GM23338 (cell line): ENCODE data around the gene CPO. TPM values are rescaled to one million over a fixed set of nuclear protein-coding genes. Genes with fewer than 3 reads are reported as not detected.

Source experiments
- ATAC-seq: fragments of 200-7000 bp; cut with Tn5 transposase; 3 replicates; pipeline ENCODE4 v1.9.1; 2020
- DNase-seq: peaks from one replicate; pipeline ENCODE4 v3.0.0-alpha.2; 2015; ENCODE audit warnings: low spot score
- H2AFZ ChIP-seq: fragments of 200-600 bp; sonication (generic); 2 replicates; pipeline ENCODE4 v1.8.0; 2016; ENCODE audit warnings: antibody characterized with exemption, mild to moderate bottlenecking, moderate library complexity
- H3F3A ChIP-seq: fragments of 200-600 bp; sonication (generic); replicated peaks from 2 replicates; pipeline ENCODE4 v1.8.0; 2017; ENCODE audit warnings: antibody characterized with exemption, mixed run types, low read depth
- H3K27ac ChIP-seq: fragments of 200-600 bp; sonication (generic); 2 replicates; pipeline ENCODE4 v1.6.1; 2016; ENCODE audit warnings: low read depth
- H3K27me3 ChIP-seq: fragments of 200-600 bp; sonication (generic); 2 replicates; pipeline ENCODE4 v1.8.0; 2016; ENCODE audit warnings: mild to moderate bottlenecking, mixed run types, moderate library complexity; ENCODE audit not compliant: insufficient read depth
- H3K36me3 ChIP-seq: fragments of 200-600 bp; sonication (generic); 2 replicates; pipeline ENCODE4 v1.8.0; 2016; ENCODE audit warnings: mild to moderate bottlenecking; ENCODE audit not compliant: insufficient read depth
- H3K4me1 ChIP-seq: fragments of 200-600 bp; sonication (generic); 2 replicates; pipeline ENCODE4 v1.8.0; 2016; ENCODE audit warnings: mild to moderate bottlenecking, moderate library complexity; ENCODE audit not compliant: insufficient read depth
- H3K4me2 ChIP-seq: fragments of 200-600 bp; sonication (generic); 2 replicates; pipeline ENCODE4 v1.7.1; 2017; ENCODE audit warnings: mixed run types
- H3K4me3 ChIP-seq: fragments of 200-600 bp; sonication (generic); 2 replicates; pipeline ENCODE4 v1.6.1; 2016; ENCODE audit warnings: mixed run types
- H3K79me2 ChIP-seq: fragments of 200-600 bp; sonication (generic); replicated peaks from 2 replicates; pipeline ENCODE4 v1.8.0; 2017; ENCODE audit warnings: mild to moderate bottlenecking; ENCODE audit not compliant: insufficient read depth
- H3K9me2 ChIP-seq: fragments of 200-600 bp; sonication (generic); 2 replicates; pipeline ENCODE4 v1.8.0; 2017; ENCODE audit not compliant: insufficient read depth
- H4K20me1 ChIP-seq: fragments of 200-600 bp; sonication (generic); replicated peaks from 2 replicates; pipeline ENCODE4 v1.8.0; 2017; ENCODE audit warnings: mild to moderate bottlenecking; ENCODE audit not compliant: insufficient read depth
- H3K27ac Mint-ChIP-seq: 2 replicates; pipeline ENCODE4 v1.8.0; 2020; ENCODE audit warnings: inconsistent platforms, mild to moderate bottlenecking, moderate library complexity, mixed read lengths
- H3K27me3 Mint-ChIP-seq: 3 replicates; pipeline ENCODE4 v1.8.0; 2022; ENCODE audit warnings: low read depth, mild to moderate bottlenecking, moderate library complexity, mixed read lengths, inconsistent platforms; ENCODE audit not compliant: insufficient read depth, poor library complexity
- H3K36me3 Mint-ChIP-seq: 3 replicates; pipeline ENCODE4 v1.8.0; 2021; ENCODE audit warnings: low read depth, mild to moderate bottlenecking, inconsistent platforms, moderate library complexity, mixed read lengths
- H3K4me1 Mint-ChIP-seq: 3 replicates; pipeline ENCODE4 v1.8.0; 2020; ENCODE audit warnings: mild to moderate bottlenecking, inconsistent platforms, mixed read lengths
- H3K4me3 Mint-ChIP-seq: 3 replicates; pipeline ENCODE4 v1.8.0; 2021; ENCODE audit warnings: moderate library complexity, mild to moderate bottlenecking, inconsistent platforms, mixed read lengths
- H3K9me3 Mint-ChIP-seq: 3 replicates; pipeline ENCODE4 v1.8.0; 2020; ENCODE audit warnings: moderate library complexity, mild to moderate bottlenecking, inconsistent platforms, mixed read lengths
- CREB1 ChIP-seq: fragments of 250-450 bp; sonication (Bioruptor Pico); IDR thresholded peaks from 2 replicates; pipeline ENCODE4 v1.5.0; 2020; ENCODE audit warnings: low read depth, mild to moderate bottlenecking, moderate library complexity
- EZH2 ChIP-seq: fragments of 200-600 bp; sonication (generic); IDR thresholded peaks from one replicate; pipeline ENCODE4 v1.8.0; 2017; ENCODE audit warnings: antibody characterized with exemption, mild to moderate bottlenecking, low read depth; ENCODE audit not compliant: unreplicated experiment
- EZH2phosphoT487 ChIP-seq: fragments of 200-600 bp; sonication (generic); IDR thresholded peaks from one replicate; pipeline ENCODE4 v1.8.1; 2018; ENCODE audit warnings: antibody characterized with exemption; ENCODE audit not compliant: unreplicated experiment
- NANOG ChIP-seq: IDR thresholded peaks from 2 replicates; pipeline ENCODE4 v1.6.1; 2016; ENCODE audit warnings: antibody characterized with exemption, borderline replicate concordance
- REST ChIP-seq: IDR thresholded peaks from one replicate; pipeline ENCODE4 v1.6.1; 2018; ENCODE audit warnings: antibody characterized with exemption; ENCODE audit not compliant: unreplicated experiment
- ZNF114 ChIP-seq: fragments of 250-450 bp; sonication (Bioruptor Pico); IDR thresholded peaks from 2 replicates; pipeline ENCODE4 v1.5.0; 2020; ENCODE audit warnings: mild to moderate bottlenecking, moderate library complexity
- ZNF331 ChIP-seq: fragments of 250-450 bp; sonication (Bioruptor Pico); IDR thresholded peaks from 2 replicates; pipeline ENCODE4 v1.5.0; 2020; ENCODE audit warnings: low read depth, mild to moderate bottlenecking, moderate library complexity
- polyA plus RNA-seq: library from polyadenylated mRNA; unstranded; fragments of >200 nt; fragmentation: Nextera tagmentation; extraction: Ambion mirVana; gene quantifications from 2 replicates; pipeline ENCODE4 v1.2.1, GENCODE V29; 2016
- total RNA-seq: library from RNA; depleted of rRNA; stranded (reverse); fragments of >200 nt; shearing (Covaris generic); gene quantifications from 2 replicates; pipeline ENCODE4 v1.2.3, GENCODE V29; 2014
- TF ChIP-seq, protein P1 (sequence below): fragments of 250-450 bp; sonication (Bioruptor Pico); IDR thresholded peaks from 2 replicates; pipeline ENCODE4 v1.5.0; 2020; ENCODE audit warnings: mild to moderate bottlenecking, moderate library complexity
- TF ChIP-seq, protein P2 (sequence below), 2 experiments: fragments of 200-600 bp in 1 of 2; sonication (generic) in 1 of 2; conservative IDR thresholded peaks; 2 replicates each; pipeline versions ENCODE4 v1.5.1 to v1.6.1; 2016 to 2017; ENCODE audit warnings: antibody characterized with exemption in 2 of 2, low read depth in 2 of 2, mild to moderate bottlenecking in 2 of 2, moderate library complexity in 1 of 2
- TF ChIP-seq, protein P3 (sequence below): IDR thresholded peaks from 2 replicates; pipeline ENCODE4 v1.6.1; 2016; ENCODE audit warnings: antibody characterized with exemption

Gene CPO
- total and polyA plus RNA-seq, 2 experiments from 2014 or later = 0.91 to 0.94 TPM

GRCh38 chr2:206979365-206979764, 40.0 kb downstream of the CPO start (continued):
- TF ChIP-seq, protein P1, sequence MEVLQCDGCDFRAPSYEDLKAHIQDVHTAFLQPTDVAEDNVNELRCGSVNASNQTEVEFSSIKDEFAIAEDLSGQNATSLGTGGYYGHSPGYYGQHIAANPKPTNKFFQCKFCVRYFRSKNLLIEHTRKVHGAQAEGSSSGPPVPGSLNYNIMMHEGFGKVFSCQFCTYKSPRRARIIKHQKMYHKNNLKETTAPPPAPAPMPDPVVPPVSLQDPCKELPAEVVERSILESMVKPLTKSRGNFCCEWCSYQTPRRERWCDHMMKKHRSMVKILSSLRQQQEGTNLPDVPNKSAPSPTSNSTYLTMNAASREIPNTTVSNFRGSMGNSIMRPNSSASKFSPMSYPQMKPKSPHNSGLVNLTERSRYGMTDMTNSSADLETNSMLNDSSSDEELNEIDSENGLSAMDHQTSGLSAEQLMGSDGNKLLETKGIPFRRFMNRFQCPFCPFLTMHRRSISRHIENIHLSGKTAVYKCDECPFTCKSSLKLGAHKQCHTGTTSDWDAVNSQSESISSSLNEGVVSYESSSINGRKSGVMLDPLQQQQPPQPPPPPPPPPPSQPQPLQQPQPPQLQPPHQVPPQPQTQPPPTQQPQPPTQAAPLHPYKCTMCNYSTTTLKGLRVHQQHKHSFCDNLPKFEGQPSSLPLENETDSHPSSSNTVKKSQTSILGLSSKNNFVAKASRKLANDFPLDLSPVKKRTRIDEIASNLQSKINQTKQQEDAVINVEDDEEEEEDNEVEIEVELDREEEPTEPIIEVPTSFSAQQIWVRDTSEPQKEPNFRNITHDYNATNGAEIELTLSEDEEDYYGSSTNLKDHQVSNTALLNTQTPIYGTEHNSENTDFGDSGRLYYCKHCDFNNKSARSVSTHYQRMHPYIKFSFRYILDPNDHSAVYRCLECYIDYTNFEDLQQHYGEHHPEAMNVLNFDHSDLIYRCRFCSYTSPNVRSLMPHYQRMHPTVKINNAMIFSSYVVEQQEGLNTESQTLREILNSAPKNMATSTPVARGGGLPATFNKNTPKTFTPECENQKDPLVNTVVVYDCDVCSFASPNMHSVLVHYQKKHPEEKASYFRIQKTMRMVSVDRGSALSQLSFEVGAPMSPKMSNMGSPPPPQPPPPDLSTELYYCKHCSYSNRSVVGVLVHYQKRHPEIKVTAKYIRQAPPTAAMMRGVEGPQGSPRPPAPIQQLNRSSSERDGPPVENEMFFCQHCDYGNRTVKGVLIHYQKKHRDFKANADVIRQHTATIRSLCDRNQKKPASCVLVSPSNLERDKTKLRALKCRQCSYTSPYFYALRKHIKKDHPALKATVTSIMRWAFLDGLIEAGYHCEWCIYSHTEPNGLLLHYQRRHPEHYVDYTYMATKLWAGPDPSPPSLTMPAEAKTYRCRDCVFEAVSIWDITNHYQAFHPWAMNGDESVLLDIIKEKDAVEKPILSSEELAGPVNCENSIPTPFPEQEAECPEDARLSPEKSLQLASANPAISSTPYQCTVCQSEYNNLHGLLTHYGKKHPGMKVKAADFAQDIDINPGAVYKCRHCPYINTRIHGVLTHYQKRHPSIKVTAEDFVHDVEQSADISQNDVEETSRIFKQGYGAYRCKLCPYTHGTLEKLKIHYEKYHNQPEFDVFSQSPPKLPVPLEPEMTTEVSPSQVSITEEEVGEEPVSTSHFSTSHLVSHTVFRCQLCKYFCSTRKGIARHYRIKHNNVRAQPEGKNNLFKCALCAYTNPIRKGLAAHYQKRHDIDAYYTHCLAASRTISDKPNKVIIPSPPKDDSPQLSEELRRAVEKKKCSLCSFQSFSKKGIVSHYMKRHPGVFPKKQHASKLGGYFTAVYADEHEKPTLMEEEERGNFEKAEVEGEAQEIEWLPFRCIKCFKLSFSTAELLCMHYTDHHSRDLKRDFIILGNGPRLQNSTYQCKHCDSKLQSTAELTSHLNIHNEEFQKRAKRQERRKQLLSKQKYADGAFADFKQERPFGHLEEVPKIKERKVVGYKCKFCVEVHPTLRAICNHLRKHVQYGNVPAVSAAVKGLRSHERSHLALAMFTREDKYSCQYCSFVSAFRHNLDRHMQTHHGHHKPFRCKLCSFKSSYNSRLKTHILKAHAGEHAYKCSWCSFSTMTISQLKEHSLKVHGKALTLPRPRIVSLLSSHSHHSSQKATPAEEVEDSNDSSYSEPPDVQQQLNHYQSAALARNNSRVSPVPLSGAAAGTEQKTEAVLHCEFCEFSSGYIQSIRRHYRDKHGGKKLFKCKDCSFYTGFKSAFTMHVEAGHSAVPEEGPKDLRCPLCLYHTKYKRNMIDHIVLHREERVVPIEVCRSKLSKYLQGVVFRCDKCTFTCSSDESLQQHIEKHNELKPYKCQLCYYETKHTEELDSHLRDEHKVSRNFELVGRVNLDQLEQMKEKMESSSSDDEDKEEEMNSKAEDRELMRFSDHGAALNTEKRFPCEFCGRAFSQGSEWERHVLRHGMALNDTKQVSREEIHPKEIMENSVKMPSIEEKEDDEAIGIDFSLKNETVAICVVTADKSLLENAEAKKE (CRISPR knock-in tag) = no peak
- no peak for TF ChIP-seq ZNF331 (CRISPR knock-in tag)
- no peak for TF ChIP-seq NANOG
- TF ChIP-seq, protein P2, sequence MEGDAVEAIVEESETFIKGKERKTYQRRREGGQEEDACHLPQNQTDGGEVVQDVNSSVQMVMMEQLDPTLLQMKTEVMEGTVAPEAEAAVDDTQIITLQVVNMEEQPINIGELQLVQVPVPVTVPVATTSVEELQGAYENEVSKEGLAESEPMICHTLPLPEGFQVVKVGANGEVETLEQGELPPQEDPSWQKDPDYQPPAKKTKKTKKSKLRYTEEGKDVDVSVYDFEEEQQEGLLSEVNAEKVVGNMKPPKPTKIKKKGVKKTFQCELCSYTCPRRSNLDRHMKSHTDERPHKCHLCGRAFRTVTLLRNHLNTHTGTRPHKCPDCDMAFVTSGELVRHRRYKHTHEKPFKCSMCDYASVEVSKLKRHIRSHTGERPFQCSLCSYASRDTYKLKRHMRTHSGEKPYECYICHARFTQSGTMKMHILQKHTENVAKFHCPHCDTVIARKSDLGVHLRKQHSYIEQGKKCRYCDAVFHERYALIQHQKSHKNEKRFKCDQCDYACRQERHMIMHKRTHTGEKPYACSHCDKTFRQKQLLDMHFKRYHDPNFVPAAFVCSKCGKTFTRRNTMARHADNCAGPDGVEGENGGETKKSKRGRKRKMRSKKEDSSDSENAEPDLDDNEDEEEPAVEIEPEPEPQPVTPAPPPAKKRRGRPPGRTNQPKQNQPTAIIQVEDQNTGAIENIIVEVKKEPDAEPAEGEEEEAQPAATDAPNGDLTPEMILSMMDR (conservative IDR thresholded peaks at IDR 0.05; ENCODE audit: low read depth in 2 of 2) = no peak
- no peak for TF ChIP-seq EZH2phosphoT487
- TF ChIP-seq ZNF114 = no peak

DNA sequence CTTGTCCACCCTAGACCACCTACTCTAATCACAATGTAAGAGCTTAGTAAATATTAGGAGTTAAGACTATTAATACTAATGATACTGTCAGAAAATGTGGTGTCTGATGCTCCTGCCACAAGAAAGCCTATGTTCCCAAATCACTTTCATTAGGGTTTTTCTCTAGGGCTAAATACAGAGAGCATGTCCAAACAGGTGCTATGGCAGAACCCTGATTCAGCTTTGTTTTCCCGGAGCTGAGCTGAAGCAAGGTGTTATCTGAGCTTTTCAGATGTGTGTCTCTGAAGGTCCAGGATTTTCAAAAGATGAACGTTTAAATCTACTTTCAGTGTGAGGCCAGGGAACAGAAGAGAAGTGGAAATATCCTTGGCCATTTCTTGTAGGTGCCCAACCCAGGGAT, 40.6 kb downstream of the CPO start:
- H3K4me2 ChIP-seq = no peak overlapping the region
- H3K27ac Mint-ChIP-seq = no peak overlapping the region; the same call in 1 of the 2 replicates
- H2AFZ ChIP-seq = no peak overlapping the region
- peaks cover 5% of the 10 kb centered on the region; the same call in 2 of the 3 replicates for H3K9me3 Mint-ChIP-seq
- no peak overlapping the region for H3K27ac ChIP-seq
- no peaks in the 10 kb centered on the region for H4K20me1 ChIP-seq
- H3F3A ChIP-seq = no peaks in the 10 kb centered on the region
- peaks cover 3% of the 10 kb centered on the region; the same call in 2 of the 3 replicates for H3K36me3 Mint-ChIP-seq
- H3K4me1 Mint-ChIP-seq = peaks cover 33% of the 10 kb centered on the region
- H3K27me3 ChIP-seq = no peaks in the 10 kb centered on the region
- no peaks in the 10 kb centered on the region for H3K27me3 Mint-ChIP-seq
- ATAC-seq = no peak
- H3K9me2 ChIP-seq = 0 out of 2 replicates have a peak, but pooled peaks cover 3% of the 10 kb centered on the region
- no peaks in the 10 kb centered on the region for H3K36me3 ChIP-seq
- H3K79me2 ChIP-seq = no peaks in the 10 kb centered on the region
- H3K4me3 ChIP-seq = no peak overlapping the region
- DNase-seq = no peak
- no peak overlapping the region for H3K4me3 Mint-ChIP-seq
- H3K4me1 ChIP-seq = peaks cover 31% of the 10 kb centered on the region
- TF ChIP-seq, protein P2 (conservative IDR thresholded peaks at IDR 0.05; ENCODE audit: low read depth in 2 of 2) = no peak
- TF ChIP-seq CREB1 (CRISPR knock-in tag) (no peak), REST (no peak), EZH2 (no peak), EZH2phosphoT487 (no peak)
- TF ChIP-seq, protein P3, sequence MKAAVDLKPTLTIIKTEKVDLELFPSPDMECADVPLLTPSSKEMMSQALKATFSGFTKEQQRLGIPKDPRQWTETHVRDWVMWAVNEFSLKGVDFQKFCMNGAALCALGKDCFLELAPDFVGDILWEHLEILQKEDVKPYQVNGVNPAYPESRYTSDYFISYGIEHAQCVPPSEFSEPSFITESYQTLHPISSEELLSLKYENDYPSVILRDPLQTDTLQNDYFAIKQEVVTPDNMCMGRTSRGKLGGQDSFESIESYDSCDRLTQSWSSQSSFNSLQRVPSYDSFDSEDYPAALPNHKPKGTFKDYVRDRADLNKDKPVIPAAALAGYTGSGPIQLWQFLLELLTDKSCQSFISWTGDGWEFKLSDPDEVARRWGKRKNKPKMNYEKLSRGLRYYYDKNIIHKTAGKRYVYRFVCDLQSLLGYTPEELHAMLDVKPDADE = no peak
